HUDEP-2 (cell line): ENCODE measurements around the gene CEBPA.

Experiments
- DNase-seq, 76 experiments: peaks; one replicate each; lab custom pipeline; 2025; ENCODE audit not compliant: unreplicated experiment in 76 of 76; lab: John Stamatoyannopoulos, UW

The CEBPA gene

GRCh38 chr19:33289261-33289660 is 13.1 kb downstream of the CEBPA start:
- no peak for DNase-seq

- DNase-seq = no peak
These were observed 13.7 kb downstream of the CEBPA start for GRCh38 chr19:33288666-33289065.

DNA sequence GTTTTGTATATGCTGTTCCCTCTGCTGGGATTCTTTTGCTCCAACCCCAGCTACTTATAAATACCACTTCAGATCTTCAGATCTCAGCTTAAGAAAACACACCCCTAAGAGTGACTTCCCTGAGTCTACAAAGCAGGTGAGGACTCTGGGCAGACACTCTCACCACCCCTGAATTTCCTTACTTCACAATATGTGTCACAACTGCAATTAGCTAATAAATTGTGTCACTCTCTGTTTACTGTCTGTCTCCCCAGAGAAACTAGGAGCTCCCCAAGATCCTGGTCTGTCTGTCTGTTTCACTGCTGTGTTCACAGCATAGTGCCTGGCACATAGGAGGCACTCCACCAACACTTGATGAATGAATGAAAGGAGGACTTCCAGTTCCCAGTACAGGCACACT is 14.4 kb downstream of the CEBPA start:
- DNase-seq = no peak

GRCh38 chr19:33287438-33287837 is 14.9 kb downstream of the CEBPA start:
- DNase-seq = no peak

DNA sequence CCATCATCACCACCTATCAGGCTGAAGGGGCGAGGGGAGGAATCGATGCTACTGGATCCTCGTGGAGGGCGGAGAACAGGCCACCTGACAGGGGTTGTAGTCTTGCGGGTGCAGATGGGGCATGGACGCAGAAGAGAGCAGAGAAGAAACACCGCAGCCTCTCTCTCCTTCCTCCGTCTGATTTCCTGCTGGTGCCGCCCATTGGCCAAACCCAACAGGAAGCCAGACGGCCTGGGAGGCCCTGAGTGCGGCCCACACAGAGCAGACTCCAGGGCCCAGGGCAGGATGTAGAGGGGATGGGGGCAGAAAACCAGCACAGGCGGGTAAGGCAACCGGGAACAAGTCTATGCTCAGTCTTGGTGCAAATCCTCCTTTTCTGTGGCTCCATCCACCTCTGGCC is 15.4 kb downstream of the CEBPA start:
- DNase-seq = no peak

DNA sequence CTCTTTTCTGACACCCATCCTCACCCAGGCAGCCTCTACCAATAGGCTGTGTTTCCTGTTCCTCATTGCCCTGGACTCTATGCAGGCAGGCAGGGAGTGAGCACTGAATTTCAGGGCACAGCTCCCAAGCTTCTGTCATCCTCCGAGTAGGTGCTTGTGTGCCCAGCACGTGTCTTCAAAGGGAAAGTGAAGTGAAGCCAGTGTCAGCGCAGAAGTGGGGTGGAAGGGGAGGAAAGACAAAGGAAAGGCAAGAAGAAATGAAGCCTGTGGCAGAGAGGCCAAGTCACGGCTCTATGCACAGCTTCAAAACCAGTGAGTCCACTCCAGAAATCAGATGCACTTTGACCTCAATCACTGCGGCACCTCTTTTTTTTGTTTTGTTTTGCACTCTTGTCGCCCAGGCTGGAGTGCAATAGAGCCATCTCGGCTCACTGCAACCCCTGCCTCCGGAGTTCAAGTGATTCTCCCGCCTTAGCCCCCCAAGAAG is 16.9 kb downstream of the CEBPA start:
- DNase-seq = no peak

DNA sequence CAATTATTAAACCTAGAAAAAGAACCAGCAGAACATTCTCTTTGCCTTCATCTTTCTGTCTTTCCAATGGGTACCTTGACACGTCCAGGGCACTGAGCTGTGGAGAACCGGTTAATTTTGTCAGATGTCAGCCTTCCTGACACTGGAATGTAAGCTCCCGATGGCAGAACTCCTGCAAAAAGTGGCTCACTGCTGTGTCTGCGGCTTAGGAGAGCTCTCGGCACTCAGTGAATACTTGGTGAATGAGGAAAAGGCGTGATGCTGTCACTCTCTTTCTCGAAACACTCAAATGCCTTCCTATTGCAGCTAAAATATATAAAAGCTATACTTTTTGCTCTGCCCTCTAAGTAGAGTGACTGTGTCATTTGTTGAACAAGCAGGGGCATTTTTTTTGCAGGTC is 17.6 kb downstream of the CEBPA start:
- DNase-seq = no peak

GRCh38 chr19:33284146-33284643 is 18.1 kb downstream of the CEBPA start:
- DNase-seq = no peak

- no peak for DNase-seq
These were observed 18.7 kb downstream of the CEBPA start for GRCh38 chr19:33283589-33283988.

DNA sequence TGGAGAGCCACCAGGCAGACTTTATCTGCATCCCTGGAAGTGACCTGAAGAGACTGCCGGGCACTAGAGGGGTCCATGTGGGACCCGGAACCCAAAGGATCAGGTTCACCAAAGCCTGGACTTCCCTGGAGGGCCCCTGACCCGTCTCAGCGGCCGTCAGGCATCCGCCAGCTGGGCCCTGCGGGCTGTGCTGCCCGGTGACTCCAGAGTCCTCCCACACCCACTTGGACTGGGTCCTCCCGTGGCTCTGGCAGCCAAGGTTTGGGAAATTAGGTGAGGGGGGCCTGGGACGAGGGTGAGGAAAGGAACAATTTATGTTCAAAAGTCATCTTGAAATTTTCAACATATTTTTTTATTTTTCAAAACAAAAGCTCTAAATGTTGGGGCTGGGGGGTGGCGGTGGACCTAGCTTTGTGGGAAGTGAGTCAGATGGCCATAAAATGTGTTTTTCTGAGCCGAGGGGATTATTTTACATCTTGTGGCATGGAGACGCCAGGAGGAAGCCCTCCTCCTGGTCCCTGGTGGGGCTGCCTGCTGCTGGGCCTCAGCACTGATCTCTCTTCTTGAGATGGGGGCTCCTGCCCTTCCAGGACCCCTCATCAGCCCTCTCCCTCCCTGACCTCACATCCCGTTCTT is 20.2 kb downstream of the CEBPA start:
- DNase-seq = no peak

GRCh38 chr19:33281296-33281926 is 20.9 kb downstream of the CEBPA start:
- no peak for DNase-seq

DNA sequence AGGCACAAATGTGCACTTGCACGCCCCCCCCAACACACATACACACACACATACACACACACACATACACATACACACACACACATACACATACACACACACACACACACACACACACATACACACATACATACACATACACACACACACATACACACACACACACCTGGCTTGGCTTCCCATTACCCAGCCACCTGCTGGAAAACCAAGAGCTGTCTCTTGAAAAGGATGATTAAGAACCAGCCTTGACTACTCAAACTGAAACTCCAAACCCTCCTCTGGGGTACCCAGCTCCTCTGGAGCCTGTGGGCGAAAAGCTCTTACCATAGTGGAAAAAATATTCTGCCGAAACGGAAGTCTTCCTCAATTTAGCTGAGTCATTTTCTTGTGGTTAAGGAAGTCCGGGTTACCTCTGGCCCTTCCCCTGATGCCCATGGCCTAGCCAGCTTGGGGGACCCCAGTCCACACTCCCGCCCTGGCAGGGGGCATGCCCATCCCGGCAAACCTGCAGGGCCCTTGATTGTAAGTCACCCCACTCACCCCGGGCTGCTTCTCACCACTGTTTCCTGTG is 21.9 kb downstream of the CEBPA start:
- no peak for DNase-seq

- no peak for DNase-seq
These were observed 22.6 kb downstream of the CEBPA start for GRCh38 chr19:33279430-33280350.

DNA sequence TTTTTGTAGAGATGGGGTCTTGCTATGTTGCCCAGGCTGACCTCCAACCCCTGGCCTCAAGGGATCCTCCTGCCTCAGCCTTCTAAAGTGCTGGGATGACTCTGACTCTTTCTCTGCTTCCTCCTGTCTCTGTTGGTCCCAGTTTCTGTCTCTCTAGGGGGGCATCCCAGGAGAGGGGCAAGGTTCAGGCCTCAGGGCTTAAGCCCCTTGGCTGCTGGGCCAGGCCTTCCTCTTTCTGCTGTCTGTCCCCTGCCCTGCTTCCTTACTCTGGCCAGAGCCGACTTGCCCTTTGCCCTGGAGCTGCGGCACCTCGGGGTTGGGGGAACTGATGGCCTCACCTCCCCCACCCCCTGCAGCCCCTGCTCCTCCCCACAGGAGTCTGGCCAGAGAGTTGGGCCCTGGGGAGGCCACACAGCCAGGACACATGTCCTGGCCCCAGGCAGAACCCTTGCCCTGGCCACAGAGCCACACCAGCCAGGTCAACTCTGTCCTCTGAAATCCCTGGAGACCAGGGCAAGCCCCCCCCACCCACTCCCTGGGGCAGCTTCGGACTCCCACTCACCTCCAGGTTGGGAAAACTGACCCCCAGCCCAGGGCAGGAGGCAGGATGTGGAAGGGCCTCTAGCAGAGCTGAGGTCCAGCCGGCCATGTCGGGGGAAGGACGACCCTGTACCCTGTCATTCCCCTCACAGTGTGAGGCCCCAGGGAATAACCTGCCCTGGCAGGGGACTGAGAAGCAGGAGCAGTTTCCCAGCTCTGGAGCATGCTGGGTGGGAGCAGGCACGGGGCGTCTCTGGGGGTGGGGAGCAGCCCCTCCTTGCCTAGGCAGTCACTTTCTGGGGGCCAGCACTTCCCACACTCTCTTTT is 23.7 kb downstream of the CEBPA start:
- DNase-seq = no peak

DNA sequence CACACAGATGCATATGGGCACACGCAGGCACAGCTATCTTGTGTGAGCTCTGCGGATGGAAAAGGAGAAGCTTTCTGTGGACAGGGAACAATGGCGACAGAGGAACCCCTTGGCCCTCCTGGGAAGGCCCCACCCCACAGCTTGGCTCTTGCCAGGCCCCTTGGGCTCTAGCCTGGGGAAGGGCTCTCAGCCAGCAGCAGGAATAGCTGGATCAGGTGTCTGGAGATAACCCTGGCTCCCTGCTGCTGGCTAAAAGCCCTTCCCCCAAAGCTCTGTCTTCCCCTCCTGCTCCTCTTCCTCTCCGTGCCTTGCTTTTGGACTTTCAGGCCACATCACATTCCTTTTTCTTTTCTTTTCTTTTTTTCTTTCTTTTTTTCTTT is 24.3 kb downstream of the CEBPA start:
- no peak for DNase-seq

DNA sequence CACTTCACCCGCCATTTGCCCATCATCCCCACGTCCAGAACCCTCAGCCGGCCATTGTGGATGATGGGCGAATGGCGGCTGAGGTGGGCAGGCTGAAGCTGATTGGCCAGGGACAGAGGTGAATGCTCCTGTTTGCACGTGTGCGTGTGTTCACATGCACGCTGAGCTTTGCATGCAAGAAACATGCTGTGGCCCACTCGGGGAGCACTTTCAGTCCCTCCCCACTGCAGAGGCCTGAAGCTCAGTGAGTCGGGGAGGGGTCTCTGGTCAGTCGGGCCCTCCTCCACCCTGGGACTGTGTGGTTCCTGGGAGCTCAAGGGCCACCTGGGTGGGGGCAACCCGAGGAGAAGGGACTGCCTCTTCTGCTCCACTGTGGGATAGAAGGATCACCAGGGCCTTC is 24.9 kb downstream of the CEBPA start:
- no peak for DNase-seq

DNA sequence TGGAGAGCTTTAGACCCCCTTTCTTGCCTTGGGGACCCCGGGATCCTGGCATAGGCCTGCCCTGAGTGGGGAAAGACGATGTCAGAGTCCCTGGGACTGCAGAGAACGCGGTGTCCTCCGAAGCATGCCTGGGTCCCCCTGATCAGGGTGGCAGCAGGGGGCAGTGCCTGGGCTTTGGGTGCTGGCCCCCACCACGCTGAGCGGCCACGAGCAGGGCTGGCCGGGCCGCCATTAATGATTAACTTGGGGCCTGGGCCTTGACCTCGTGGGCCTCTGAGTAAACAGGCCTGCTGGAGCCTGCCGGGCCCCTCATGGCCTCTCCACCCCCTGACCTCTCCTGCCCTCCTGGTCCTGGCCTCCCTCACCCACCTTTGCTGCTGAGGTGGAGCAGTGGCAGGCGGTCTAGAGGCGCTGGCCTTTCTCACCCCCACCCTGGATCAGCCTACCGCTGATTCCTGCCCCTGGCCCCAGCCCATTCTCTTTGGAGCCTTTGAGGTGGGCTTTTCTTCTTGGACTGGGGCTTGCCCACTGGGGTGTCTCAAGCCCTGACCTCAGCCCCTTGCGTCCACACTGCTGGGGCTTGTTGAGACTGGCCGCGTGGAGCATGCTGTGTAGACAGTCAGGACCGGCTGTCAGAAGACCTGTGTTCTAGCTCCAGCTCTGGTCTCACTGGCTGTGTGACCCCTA is 26.3 kb downstream of the CEBPA start:
- no peak for DNase-seq

- DNase-seq = no peak
These were observed 26.8 kb downstream of the CEBPA start for GRCh38 chr19:33275559-33275932.

GRCh38 chr19:33274663-33275558 is 27.4 kb downstream of the CEBPA start:
- no peak for DNase-seq
